OCI-LY1 (cell line): ENCODE measurements around the gene ARID3A.

Experiments used
- H2AFZ ChIP-seq: fragments of 200-600 bp; sonication (generic), shearing (Covaris generic); 2 replicates; pipeline ENCODE4 v1.6.0; 2014; ENCODE audit warnings: antibody characterized with exemption, mild to moderate bottlenecking, low read length
- H3F3A ChIP-seq: fragments of 200-600 bp; sonication (generic), shearing (Covaris generic); 2 replicates; pipeline ENCODE4 v1.6.0; 2014; ENCODE audit warnings: mild to moderate bottlenecking, antibody characterized with exemption, low read length, moderate library complexity; ENCODE audit not compliant: insufficient read depth
- H3K27ac ChIP-seq: fragments of 200-600 bp; sonication (generic); 2 replicates; pipeline ENCODE4 v1.5.1; 2014; ENCODE audit warnings: low read length, mixed run types, mild to moderate bottlenecking, low read depth; ENCODE audit not compliant: poor library complexity, severe bottlenecking
- H3K27me3 ChIP-seq: fragments of 200-600 bp; sonication (generic); 2 replicates; pipeline ENCODE4 v1.6.0; 2014; ENCODE audit warnings: antibody characterized with exemption, mild to moderate bottlenecking, low read length, moderate library complexity; ENCODE audit not compliant: insufficient read depth
- H3K36me3 ChIP-seq: fragments of 200-600 bp; sonication (generic); 2 replicates; pipeline ENCODE4 v1.6.1; 2014; ENCODE audit warnings: mild to moderate bottlenecking, antibody characterized with exemption, low read length, moderate library complexity, mixed read lengths; ENCODE audit not compliant: insufficient read depth
- H3K4me1 ChIP-seq: fragments of 200-600 bp; sonication (generic); 2 replicates; pipeline ENCODE4 v1.5.1; 2014; ENCODE audit warnings: mild to moderate bottlenecking, low read length, moderate library complexity; ENCODE audit not compliant: insufficient read depth, severe bottlenecking
- H3K4me2 ChIP-seq: fragments of 200-600 bp; sonication (generic), shearing (Covaris generic); 2 replicates; pipeline ENCODE4 v1.6.1; 2014; ENCODE audit warnings: low read length
- H3K4me3 ChIP-seq: fragments of 200-600 bp; sonication (generic); 2 replicates; pipeline ENCODE4 v1.5.1; 2014; ENCODE audit warnings: low read length, low read depth, mild to moderate bottlenecking, mixed read lengths; ENCODE audit not compliant: poor library complexity, severe bottlenecking
- H3K79me2 ChIP-seq: fragments of 200-600 bp; shearing (Covaris generic); 2 replicates; pipeline ENCODE4 v1.6.1; 2016; ENCODE audit warnings: mixed run types, low read length, mixed read lengths; ENCODE audit not compliant: insufficient read depth
- H3K9ac ChIP-seq: fragments of 200-600 bp; sonication (generic), shearing (Covaris generic); 2 replicates; pipeline ENCODE4 v1.6.1; 2014; ENCODE audit warnings: mild to moderate bottlenecking, low read length, mixed read lengths
- H3K9me2 ChIP-seq: fragments of 200-600 bp; sonication (generic), shearing (Covaris generic); 2 replicates; pipeline ENCODE4 v1.6.1; 2014; ENCODE audit warnings: low read depth, mild to moderate bottlenecking, low read length, mixed read lengths
- H3K9me3 ChIP-seq: fragments of 200-600 bp; shearing (Covaris generic); 2 replicates; pipeline ENCODE4 v1.6.1; 2014; ENCODE audit warnings: low read length, mixed read lengths
- H4K20me1 ChIP-seq: fragments of 200-600 bp; sonication (generic), shearing (Covaris generic); 2 replicates; pipeline ENCODE4 v1.6.0; 2016; ENCODE audit warnings: mild to moderate bottlenecking, low read length; ENCODE audit not compliant: insufficient read depth
- EZH2 ChIP-seq: fragments of 200-600 bp; sonication (generic), shearing (Covaris generic); IDR thresholded peaks from 2 replicates; pipeline ENCODE4 v1.8.0; 2017; ENCODE audit warnings: borderline replicate concordance, mixed run types, mild to moderate bottlenecking, antibody characterized with exemption, low read length, moderate library complexity, mixed read lengths
- TF ChIP-seq, protein P1 (sequence below): fragments of 200-600 bp; sonication (generic), shearing (Covaris generic); IDR thresholded peaks from 2 replicates; pipeline ENCODE4 v1.5.1; 2017; ENCODE audit warnings: mild to moderate bottlenecking, antibody characterized with exemption, low read length, moderate library complexity, mixed read lengths

Gene ARID3A

DNA sequence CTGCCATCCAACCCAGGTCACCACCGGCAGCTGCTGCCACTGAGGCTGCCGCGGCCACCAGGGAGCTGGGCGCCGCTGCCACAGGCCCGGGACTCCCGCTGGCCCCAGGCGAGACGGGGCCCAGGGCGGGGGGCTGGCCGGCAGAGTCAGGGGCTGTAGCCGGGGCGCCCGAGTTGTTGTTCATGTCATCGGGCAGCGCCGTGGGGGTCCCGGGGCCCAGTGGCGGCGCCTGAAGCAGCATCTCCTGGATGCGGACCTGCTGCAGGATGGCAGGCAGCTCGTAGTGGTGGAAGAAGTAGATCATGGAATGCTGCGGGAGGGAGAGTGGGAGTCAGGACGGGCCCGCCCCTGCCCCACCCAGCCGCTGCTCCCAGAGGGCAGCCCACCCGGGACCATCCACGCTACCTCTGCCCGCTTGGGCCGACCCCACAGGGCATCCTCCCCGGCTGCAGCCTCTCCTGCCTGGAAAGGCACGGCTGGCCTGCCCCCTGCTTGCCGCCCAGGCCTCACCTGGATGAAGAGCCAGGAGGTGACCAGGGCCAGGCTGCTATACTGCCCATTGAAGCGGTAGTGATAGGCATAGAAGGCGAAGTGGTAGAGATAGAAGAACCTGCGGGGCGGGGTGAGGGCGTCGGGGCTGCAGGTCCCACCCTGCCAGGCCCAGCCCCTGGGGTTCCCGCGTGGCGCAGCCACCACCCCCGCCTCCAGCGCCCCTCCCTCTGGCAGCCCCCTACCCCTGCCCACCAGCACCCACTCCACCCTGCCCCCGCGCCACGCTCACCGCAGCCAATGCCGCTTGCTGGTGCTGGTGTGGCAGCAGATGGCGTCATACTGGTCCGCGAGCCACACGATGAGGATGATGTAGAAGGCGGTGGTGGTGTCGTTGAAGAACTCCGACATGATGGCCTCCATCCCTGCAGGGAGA is 85.0 kb downstream of the ARID3A start:
- Histone ChIP-seq H3K9me3 (no peaks in the 10 kb centered on the region), H3K27ac (no peak overlapping the region), H3K4me3 (no peak overlapping the region), H3K79me2 (peaks cover 9% of the 10 kb centered on the region), H3K36me3 (peaks cover 69% of the 10 kb centered on the region), H3K4me1 (peaks cover 7% of the 10 kb centered on the region), H3K9ac (no peak overlapping the region), H3K27me3 (no peaks in the 10 kb centered on the region), H3F3A (no peaks in the 10 kb centered on the region), H2AFZ (no peak overlapping the region), H3K4me2 (no peak overlapping the region), H3K9me2 (no peaks in the 10 kb centered on the region), H4K20me1 (no peaks in the 10 kb centered on the region)
- TF ChIP-seq, protein P1, sequence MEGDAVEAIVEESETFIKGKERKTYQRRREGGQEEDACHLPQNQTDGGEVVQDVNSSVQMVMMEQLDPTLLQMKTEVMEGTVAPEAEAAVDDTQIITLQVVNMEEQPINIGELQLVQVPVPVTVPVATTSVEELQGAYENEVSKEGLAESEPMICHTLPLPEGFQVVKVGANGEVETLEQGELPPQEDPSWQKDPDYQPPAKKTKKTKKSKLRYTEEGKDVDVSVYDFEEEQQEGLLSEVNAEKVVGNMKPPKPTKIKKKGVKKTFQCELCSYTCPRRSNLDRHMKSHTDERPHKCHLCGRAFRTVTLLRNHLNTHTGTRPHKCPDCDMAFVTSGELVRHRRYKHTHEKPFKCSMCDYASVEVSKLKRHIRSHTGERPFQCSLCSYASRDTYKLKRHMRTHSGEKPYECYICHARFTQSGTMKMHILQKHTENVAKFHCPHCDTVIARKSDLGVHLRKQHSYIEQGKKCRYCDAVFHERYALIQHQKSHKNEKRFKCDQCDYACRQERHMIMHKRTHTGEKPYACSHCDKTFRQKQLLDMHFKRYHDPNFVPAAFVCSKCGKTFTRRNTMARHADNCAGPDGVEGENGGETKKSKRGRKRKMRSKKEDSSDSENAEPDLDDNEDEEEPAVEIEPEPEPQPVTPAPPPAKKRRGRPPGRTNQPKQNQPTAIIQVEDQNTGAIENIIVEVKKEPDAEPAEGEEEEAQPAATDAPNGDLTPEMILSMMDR = no peak
- TF ChIP-seq EZH2 = no peak

DNA sequence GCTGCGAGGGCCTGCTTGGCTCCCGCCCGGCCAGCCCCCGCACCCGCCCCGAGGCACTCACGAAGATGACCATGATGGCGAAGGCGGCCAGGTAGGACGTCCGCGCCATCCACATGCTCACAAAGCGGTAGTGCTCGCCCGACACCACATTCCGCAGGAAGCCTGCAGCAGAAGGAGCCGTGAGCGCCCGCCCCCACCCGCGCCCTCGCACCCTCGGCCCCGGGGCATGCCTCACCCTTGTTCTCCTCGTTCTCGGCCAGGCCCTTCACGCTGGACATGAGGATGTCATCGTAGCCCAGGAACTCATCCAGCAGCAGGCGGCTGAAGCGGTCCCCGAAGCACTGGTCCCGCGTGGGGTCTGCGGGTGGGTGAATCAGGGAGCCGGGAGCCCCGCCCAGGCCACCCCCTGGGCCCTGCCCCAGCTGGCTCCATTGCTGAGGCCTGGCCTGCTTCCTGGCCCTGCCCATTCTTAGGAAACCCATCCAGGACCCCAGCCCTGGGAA is 86.0 kb downstream of the ARID3A start:
- Histone ChIP-seq H3F3A (no peaks in the 10 kb centered on the region), H3K4me3 (no peak overlapping the region), H3K27ac (no peak overlapping the region), H3K9me3 (no peaks in the 10 kb centered on the region), H3K79me2 (peaks cover 19% of the 10 kb centered on the region), H3K36me3 (peaks cover 69% of the 10 kb centered on the region), H3K9ac (no peak overlapping the region), H3K27me3 (no peaks in the 10 kb centered on the region), H3K4me2 (no peak overlapping the region), H3K4me1 (peaks cover 17% of the 10 kb centered on the region), H2AFZ (no peak overlapping the region), H3K9me2 (no peaks in the 10 kb centered on the region), H4K20me1 (no peaks in the 10 kb centered on the region)
- TF ChIP-seq, protein P1 = no peak
- no peak for TF ChIP-seq EZH2

DNA sequence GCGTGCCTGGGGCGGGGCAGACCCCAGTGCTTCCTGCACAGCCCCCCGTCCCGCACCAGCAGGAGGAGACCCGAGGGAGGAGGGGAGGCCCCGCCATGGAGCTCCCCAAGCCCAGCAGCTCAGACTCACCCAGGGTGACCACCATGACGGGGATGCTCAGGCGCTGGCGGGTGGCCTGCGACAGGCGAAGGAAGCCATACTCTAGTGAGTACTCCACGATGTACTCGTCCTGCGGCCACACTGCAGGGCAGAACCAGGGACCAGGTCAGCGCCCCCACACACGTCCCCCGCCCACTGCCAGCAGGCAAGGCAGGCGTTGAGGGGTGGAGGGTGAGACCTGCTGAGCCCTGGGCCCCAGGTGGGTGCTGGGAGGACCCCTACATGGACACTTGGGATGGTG is 86.5 kb downstream of the ARID3A start:
- Histone ChIP-seq H3K27ac (no peak overlapping the region), H3K9me2 (no peaks in the 10 kb centered on the region), H3K9ac (no peak overlapping the region), H3F3A (no peaks in the 10 kb centered on the region), H3K36me3 (peaks cover 69% of the 10 kb centered on the region), H3K9me3 (no peaks in the 10 kb centered on the region), H4K20me1 (no peaks in the 10 kb centered on the region), H3K79me2 (peaks cover 22% of the 10 kb centered on the region), H3K27me3 (no peaks in the 10 kb centered on the region), H3K4me2 (no peak overlapping the region), H3K4me1 (peaks cover 22% of the 10 kb centered on the region), H2AFZ (no peak overlapping the region), H3K4me3 (no peak overlapping the region)
- TF ChIP-seq, protein P1 = no peak
- no peak for TF ChIP-seq EZH2
